GM19452 (cell line): Measurements from ENCODE around the gene CCS.
"Not testable (repeated sequence)": the region's sequence is repeated elsewhere in the genome, so short reads cannot be mapped to it uniquely, and the experiment has no call there.

Source experiments
- ATAC-seq: cut with Tn5 transposase; IDR thresholded peaks from one replicate; pipeline ENCODE4 v1.9.1; 2021; ENCODE audit not compliant: unreplicated experiment

The CCS gene

DNA sequence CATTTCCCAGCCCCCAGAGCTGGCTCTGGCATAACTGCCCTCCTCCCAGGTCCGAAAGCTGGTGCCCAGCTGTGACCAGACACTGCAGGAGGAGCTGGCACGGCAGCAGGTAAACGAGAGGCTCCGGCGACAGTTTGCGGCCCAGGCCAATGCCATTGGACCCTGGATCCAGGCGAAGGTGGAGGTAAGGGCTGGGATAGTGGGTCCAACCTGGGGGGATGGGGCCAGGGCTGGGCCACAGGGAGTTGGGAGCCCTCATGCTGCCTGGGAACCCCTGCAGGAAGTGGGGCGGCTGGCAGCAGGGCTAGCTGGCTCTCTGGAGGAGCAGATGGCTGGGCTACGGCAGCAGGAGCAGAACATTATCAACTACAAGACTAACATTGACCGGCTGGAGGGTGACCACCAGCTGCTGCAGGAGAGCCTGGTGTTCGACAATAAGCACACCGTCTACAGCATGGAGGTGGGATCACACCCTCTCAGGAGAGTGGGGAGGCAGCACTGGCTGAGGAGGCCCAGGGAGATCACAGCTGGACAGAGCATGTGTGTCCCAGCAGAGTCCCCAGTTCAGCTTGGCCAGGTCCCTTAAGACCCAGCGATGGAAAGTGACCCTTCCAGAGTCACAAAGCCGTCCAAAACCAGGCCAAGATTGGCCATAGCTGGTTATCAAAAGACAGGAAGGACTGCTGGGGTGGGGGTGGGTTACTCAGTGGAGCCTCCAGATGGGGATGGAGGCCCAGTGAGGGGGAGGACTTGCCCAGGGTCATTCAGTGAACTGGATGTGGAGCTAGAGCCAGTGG is 31.6 kb upstream of the CCS start:
- ATAC-seq, result no peak

DNA sequence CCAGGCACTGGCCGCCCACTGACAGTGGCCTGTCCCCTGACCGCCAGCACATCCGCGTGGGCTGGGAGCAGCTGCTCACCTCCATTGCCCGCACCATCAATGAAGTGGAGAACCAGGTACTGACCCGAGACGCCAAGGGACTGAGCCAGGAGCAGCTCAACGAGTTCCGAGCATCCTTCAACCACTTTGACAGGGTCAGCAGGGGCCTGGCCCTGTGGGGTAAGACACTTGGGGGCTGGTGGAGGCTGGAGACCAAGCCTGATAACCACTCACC is 31.1 kb upstream of the CCS start:
- no peak for ATAC-seq

DNA sequence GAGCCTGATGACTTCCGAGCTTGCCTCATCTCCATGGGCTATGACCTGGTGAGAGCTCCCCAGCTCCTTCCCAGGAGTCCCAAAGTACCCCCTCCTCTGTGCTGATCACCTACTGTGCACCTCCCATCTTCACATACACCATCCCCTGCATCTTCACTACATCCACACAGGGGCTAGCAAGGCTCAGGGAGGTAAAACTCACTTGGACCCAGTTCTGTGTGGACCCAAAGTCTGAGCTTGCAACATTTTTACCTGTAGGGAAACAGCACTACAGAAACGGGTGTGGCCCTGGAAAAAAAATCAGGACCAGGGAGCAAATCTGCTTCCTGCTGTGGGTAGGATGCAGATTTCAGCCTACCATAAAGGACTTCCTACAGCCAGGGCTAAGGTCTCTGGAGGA is 30.7 kb upstream of the CCS start:
- ATAC-seq, result no peak

DNA sequence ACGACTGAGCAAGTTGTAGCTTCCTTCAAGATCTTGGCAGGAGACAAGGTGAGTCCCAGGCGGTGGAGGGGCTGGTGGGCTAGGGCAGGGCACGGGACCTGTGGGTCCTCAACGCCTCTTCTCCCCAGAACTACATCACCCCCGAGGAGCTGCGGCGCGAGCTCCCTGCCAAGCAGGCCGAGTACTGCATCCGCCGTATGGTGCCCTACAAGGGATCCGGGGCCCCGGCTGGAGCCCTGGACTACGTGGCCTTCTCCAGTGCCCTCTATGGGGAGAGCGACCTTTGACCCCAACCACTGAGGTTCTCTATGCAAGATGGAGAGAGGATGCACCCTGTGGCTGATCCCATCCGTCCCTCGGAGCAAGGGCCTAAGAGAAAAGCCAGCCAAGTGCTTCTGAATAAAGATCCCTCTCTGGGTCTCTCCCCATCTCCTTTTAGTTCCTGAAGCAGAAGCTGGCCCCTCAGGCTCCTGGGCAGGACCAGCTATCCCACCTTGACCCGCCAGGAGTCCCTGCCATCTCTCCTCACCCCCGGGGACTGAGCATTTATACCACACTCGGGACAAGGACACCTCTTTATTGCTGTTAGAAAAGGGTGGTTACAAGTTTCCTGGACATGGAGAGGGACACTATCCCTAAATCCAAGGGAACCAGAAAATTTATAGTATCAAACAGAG is 29.9 kb upstream of the CCS start:
- no peak for ATAC-seq

DNA sequence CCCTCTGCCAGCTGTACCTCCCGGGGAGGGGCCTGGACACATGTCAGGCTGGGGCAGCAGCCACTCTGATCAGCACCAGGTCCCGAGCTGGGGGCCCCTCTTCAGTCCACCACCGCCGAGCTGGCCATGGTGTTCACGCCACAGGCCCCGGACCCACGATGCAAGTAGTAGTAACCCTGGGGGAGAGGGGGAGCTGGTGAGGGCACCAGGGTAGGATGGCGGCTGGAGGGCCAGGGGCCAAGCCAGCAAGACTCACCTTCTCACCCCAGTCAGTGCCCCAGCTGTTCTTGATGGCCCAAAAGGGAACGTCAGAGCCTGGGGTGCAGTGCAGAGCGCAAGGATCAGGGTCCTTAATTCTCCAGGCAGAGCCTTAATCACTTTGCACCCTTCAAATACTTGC is 29.2 kb upstream of the CCS start:
- no peak for ATAC-seq

DNA sequence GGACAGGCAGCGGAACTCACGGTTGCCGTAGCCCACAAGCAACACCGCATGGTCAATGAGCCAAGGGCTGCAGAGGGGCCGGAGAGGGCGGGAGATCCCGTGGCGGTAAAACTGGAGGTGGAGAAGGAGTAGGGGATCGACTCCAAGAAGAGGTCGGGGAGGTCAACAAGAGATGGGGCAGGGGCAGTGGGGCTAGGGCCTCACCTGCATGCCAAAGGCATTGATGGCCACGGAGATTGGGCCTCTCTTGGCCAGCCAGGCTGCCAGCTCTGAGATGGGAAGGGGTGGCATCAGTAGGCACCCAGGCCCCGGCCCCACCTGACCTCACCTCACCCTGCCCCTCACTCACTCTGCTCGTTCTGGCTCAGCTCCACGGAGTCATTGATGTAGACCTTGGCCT is 28.4 kb upstream of the CCS start:
- ATAC-seq, result no peak

DNA sequence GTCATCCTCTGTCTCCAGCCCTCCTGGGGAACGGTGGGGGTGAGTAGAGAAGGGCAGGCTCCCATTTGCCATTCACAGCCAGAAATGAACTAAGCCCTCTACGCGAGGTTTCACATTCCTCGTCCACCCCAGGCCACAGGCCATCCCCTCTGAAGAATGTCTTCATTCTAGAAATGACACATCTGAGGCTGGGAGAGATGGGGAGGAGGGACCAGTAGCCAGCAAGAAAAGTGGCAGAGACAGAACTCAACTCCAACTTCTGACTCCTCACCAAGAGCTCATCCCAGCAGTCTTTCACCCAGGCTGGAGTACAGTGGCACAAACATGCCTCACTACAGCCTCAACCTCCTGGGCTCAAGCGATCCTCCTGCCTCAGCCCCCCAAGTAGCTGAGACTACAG is 28.0 kb upstream of the CCS start:
- ATAC-seq, result no peak

DNA sequence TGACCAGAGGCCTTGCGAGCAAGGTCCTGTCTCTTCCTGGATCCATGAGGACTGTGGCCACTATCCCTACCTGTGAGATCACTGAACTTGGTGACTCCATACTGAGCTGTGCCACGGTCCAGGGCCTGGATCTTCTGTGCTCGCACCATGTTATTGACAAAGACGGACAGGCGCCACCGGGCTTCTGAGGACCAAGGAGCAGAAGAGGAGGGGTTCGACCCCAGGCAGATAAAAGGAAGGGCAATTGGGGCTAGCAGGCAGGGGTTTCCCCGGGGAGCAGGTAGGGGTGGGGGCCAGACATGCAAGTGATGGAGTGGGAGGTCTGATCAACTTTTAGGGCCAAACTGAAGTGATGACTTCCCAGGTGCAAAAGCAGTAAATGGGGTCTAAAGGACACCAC is 26.8 kb upstream of the CCS start:
- ATAC-seq, result no peak

DNA sequence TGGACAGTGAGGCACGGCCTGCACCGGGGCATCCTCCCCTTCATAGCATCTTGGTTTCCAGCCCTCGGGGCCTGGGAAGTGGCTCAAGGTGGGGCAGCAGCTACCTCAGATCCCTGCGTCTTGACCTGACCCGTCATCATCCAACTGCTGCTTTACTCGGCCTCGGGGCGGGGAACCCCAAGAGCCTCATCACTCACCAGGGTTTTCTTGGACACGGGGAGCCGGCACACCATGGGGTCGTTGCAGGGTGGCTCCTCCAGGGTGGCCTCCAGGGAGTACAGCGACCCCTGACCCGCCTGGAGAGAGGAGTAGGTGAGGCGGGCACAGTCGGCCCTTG is 25.2 kb upstream of the CCS start:
- no peak for ATAC-seq

DNA sequence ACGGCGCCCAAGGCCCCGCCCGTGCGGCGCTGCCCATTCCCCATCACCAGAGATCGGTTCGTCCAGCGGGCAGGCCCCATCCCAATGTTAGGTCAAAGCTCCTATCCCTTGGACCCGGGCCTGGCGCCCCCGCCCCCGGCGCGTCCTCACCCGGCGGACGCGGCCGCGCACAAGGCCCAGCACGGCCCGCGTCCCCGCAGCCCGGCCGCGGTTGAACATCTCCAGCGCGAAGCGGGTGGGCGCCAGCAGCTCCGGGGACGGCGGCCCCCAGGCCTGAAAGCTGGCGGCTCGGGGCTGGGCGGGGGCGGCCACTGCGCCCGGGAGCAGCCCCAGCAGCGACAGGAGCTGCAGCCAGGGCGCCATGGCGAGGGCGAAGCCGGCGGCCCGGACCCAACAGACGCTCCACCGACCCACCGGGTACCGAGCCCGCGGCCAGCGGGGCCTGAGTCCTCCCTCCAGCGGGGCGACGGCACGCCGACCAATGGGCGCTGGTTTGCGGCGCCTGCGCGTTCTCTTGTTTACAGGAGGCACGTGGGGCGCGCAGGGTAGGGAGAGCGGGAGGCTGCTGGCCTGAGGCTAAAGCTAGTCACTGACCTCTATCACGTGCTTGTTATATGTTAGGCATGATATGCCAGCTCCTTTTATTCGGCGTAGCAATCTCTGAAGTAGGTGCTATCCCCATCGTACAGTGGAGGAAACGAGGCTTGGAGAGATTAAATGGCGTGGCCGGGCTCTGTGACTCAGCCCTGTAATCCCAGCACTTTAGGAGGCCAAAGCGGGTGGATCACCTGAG is 24.7 kb upstream of the CCS start, which contains the start of gene CTSF:
Gene CTSF (minus strand): TSS at position 483 of the 793 bp plus-strand sequence. CDS start 120 bp downstream, at position 363.
- no peak for ATAC-seq

DNA sequence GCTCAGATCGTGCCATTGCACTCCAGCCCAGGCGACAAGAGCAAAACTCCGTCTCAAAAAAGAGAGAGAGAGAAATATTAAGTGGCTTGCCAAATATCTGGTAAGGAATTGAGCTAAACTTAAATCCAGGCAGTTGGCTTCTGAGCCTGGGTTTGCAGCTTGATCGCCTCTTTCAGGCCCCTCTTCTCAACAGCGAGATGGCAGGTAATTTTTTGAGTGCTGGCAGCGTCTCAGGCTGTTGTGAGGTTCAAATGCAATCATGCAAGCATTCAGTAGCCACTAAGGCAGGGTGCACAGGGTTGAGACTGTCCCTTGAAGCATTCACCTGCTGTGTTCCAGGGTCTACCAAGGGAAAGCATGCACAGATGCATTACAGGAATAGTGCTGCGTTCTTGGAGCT is 23.9 kb upstream of the CCS start:
- no peak for ATAC-seq

DNA sequence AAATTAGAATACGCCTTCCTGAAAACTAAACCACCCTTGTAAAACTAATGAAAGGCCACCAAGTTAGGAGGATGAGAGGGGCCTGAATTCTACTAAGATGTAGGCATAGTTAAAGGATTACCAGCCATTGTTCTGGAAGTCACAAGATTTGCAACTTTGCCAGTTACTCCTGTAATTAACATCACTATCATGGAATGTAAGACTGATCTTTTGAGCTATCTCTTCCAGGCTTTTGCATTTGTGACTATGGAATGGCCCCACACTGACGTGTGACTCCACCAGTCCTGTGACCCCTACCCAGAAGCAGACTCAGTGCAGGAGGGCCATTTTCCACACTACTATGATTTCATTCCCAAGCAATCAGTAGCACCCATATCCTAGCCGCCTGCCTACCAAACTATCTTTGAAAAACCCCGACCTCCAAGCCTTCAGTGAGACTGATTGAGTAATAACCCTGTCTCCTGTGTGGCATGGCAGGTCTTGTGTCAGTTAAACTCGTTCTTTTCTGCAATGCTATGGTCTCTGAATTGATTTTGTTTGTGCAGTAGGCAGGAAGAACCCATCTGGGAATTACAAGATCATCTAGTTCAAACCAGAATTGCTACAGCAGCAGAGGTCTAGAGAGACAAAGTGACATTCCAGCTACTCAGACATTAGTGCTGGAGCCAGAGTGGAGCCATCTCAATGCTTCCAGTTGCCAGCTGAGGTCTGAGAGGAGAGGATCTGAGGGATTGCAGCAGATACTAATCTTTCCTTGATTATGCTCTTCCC is 22.7 kb upstream of the CCS start:
- no peak for ATAC-seq

DNA sequence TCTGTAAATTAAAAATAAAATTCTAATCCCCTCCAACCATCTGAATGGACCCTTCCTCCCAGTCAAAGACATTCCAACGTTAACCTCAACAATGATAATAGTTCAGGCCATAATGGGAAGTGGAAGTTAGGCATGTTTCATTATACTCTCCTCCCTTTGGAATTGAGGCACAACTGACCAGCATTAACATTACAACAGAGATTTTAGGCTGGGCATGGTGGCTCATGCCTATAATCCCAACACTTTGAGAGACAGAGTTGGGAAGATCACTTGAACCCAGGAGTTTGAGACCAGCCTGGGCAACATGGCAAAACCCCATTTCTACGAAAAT is 22.2 kb upstream of the CCS start:
- ATAC-seq, result no peak

DNA sequence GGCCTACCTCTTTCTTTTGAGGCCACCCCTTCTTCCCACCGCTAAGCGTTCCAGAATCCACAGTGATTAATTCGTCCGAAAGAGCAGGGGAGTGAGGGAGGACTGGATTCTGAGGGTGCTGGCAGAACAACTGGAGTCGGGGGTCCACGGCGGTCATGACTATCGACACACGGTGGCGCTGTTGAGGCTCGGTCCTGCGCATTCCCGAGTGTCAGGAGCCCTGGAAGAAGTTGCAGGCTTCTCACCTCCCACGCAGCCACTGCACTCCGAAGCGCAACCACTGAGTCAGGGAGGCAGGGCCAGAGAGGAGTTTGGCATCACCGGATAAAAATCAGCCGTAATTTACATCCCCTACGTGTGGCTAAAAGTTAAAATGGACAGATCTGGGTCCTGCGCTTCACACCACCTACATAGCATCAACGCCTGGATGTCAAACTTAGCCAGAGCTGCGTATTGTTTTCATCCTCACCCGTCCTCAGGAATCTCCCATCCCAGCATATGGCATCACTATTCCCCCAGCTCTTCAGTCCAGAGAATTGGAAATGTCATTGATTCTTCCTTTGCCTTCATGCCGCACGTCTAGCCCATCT is 13.9 kb upstream of the CCS start:
- ATAC-seq, result no peak

DNA sequence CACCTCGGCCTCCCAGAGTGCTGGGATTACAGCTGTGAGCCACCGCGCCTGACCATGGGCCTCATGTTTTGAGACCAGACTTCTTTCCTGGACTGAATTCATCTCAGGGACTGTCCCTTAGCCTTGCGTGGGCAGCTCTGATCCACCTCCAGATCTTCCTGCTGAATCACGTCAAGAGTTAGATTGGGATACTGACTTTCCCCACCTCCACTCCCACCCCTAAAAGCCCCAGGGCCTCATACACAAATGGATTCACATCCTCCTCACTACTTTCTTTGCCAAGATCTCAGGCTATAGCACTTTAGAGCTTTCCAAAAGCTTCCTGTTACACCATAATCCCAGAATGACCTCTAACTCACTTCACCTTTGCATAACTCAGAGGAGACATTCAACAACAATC is 12.2 kb upstream of the CCS start:
- no peak for ATAC-seq

DNA sequence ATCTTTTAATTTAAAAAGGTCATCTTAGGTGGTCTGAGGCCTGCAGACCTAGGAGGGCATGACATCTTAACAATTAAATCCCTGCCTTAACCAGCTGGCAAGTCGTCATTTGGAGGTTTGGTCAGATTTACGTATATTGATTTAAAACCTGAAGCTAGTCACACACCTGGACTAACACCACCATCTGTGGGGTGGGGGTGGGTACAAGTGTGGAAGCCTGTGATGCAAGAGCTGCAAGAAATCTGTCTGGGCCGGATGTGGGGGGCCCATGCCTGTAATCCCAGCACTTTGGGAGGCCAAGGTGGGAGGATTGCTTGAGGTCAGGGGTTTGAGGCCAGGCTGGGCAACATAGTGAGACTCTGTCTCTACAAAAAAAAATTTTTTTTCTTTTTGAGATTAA is 11.7 kb upstream of the CCS start:
- ATAC-seq, result no peak

DNA sequence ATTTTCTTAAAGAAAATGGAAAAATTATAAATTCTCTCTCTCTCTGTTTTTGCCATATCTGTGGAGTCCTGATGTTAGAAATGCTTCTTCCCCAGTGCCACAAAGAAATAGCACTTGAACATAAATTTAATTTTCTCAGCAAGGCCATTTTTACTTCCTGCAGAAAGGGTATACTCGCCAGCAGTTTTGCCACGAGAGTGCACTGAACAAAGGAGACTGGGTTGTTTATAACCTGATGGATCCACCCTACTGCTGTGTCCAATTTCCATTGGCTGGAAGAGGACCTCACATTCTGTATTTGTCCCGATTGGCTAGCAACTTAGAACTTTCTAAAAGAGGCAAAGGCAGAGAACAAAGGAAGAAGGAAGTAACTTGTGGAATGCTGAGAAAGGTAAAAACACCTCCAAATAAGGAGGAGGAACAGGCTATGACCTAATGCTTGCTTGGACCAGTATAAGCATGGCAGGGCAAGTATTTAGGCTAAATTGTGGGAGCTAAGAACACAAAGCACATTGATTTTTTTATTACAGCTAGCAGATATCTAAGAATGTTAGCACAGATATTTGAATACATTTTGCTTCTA is 10.3 kb upstream of the CCS start:
- not testable (repeated sequence) for ATAC-seq

DNA sequence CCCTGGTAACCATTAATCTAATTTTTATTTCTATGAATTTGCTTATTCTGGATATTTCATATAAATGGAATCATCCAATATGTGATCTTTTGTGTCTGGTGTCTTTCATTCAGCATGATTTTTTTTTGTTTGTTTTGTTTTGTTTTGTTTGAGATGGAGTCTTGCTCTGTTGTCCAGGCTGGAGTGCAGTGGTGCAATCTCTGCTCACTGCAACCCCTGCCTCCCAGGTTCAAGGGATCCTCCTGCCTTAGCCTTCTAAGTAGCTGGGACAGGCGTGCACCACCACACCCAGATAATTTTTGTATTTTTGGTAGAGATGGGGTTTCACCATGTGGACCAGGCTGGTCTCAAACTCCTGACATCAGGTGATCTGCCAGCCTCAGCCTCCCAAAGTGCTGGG is 7.5 kb upstream of the CCS start:
- not testable (repeated sequence) for ATAC-seq

DNA sequence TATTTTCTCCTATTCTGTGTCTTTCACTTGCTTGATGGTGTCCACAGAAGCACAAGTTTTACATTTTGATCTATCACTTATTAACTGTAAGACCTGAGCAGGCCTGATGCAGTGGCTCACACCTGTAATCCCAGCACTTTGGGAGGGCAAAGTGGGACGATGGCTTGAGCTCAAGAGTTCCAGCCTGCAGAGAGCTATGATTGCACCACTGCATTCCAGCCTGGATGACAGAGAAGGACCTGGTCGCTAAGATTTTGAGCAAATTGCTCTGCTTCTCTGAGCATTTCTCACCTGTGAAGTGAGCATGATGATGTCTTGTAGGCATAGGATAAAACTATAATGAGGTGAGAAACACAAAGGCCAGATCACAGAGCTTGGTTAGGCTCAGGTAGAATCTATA is 6.8 kb upstream of the CCS start:
- no peak for ATAC-seq

DNA sequence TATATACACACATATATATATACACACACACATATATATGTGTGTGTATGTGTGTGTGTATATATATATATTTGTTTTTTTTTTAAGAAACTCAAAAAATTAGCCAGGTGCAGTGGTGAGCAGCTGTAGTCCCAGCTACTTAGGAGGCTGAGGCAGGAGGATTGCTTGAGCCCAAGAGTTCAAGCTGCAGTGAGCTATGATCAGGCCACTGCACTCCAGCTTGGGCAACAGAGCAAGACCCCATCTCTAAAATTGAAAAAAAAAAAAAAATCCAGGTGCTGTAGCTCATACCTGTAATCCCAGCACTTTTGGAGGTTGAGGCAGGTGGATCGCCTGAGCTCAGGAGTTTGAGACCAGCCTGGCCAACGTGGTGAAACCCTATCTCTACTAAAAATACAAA is 3.7 kb upstream of the CCS start:
- not testable (repeated sequence) for ATAC-seq
